HCT116 (cell line): ENCODE measurements around the gene MRGPRX3. TPM values are rescaled to one million over a fixed set of nuclear protein-coding genes. Genes with fewer than 3 reads are reported as not detected.

ENCODE experiments used
- ATAC-seq: fragments of 200-7000 bp; cut with Tn5 transposase; 2 replicates; pipeline ENCODE4 v1.9.1; 2020; ENCODE audit warnings: mild to moderate bottlenecking, moderate library complexity
- BruUV-seq: library from RNA; stranded (reverse); fragments of 400-500 nt; replicated peaks from 2 replicates; lab custom pipeline; 2021; lab: Mats Ljungman, UMichigan
- CTCF ChIA-PET: fragments of 300-600 bp; sonication (Branson Sonifier 250); formaldehyde crosslinking; loops from one replicate; lab custom pipeline; 2021; ENCODE audit warnings: antibody characterized with exemption; lab: Charles Lee
- POLR2A ChIA-PET: fragments of 300-600, 350-600 bp; sonication (Branson Sonifier 250); formaldehyde crosslinking; loops from one replicate; lab custom pipeline; 2021; ENCODE audit warnings: antibody characterized with exemption; lab: Charles Lee
- RAD21 ChIA-PET, 2 experiments: fragments of 300-600 bp; sonication (Branson Sonifier 250); formaldehyde crosslinking; loops; one replicate each; lab custom pipeline; 2023; ENCODE audit warnings: low total read pairs in 2 of 2; ENCODE audit not compliant: uncharacterized antibody in 2 of 2, unreplicated experiment in 2 of 2, low non-redundant PET in 1 of 2; lab: Charles Lee
- DNase-seq: peaks from one replicate; pipeline ENCODE4 v3.0.0-alpha.2; 2010; ENCODE audit warnings: low read depth, low spot score
- H2AFZ ChIP-seq: fragments of 200-600 bp; shearing (Covaris generic), sonication (generic); 2 replicates; pipeline ENCODE4 v1.6.1; 2017; ENCODE audit warnings: low read depth, mixed run types, mixed read lengths, antibody characterized with exemption, low read length; ENCODE audit not compliant: poor library complexity, severe bottlenecking
- H3K27ac ChIP-seq: 2 replicates; pipeline ENCODE4 v1.5.1; 2012; ENCODE audit warnings: low read depth, low read length
- H3K27me3 ChIP-seq: fragments of 200-600 bp; sonication (generic); 2 replicates; pipeline ENCODE4 v1.6.1; 2016; ENCODE audit warnings: mixed run types, low read length, mixed read lengths; ENCODE audit not compliant: insufficient read depth
- H3K36me3 ChIP-seq, 2 experiments: fragments of 200-500 bp in 1 of 2; fragments of 200-600 bp in 1 of 2; sonication (Bioruptor generic) in 1 of 2; sonication (generic) in 1 of 2; 2 replicates each; pipeline versions ENCODE4 v1.5.1 to v1.6.1; 2014 to 2016; ENCODE audit warnings: low read length in 2 of 2, inconsistent platforms in 1 of 2, mixed read lengths in 1 of 2, mixed run types in 1 of 2; ENCODE audit not compliant: insufficient read depth in 2 of 2, control insufficient read depth in 1 of 2
- H3K4me1 ChIP-seq, 2 experiments: fragments of 200-600 bp in 1 of 2; sonication (generic) in 1 of 2; 2 replicates each; pipeline versions ENCODE4 v1.5.1 to v1.6.1; 2012 to 2017; ENCODE audit warnings: low read length in 2 of 2, inconsistent platforms in 1 of 2, mild to moderate bottlenecking in 1 of 2, mixed read lengths in 1 of 2, mixed run types in 1 of 2, moderate library complexity in 1 of 2; ENCODE audit not compliant: insufficient read depth in 2 of 2, control insufficient read depth in 1 of 2
- H3K4me2 ChIP-seq: fragments of 200-600 bp; sonication (generic); 2 replicates; pipeline ENCODE4 v1.6.1; 2017; ENCODE audit warnings: mixed run types, low read length, mixed read lengths
- H3K4me3 ChIP-seq, 2 experiments: fragments of 200-600 bp in 1 of 2; sonication (generic) in 1 of 2; replicated peaks in 1 of 2; 2 replicates each; pipeline ENCODE4 v1.5.1; 2011 to 2016; ENCODE audit warnings: low read length in 2 of 2, control low read depth in 1 of 2, low read depth in 1 of 2, mild to moderate bottlenecking in 1 of 2, mixed read lengths in 1 of 2, mixed run types in 1 of 2
- H3K79me2 ChIP-seq: fragments of 200-600 bp; sonication (generic); 2 replicates; pipeline ENCODE4 v1.6.1; 2017; ENCODE audit warnings: mild to moderate bottlenecking, mixed run types, low read length, moderate library complexity, mixed read lengths; ENCODE audit not compliant: insufficient read depth
- H3K9ac ChIP-seq: fragments of 200-600 bp; sonication (generic); 2 replicates; pipeline ENCODE4 v1.6.1; 2016; ENCODE audit warnings: low read length, mixed read lengths
- H3K9me2 ChIP-seq: fragments of 200-600 bp; sonication (generic), shearing (Covaris generic); 2 replicates; pipeline ENCODE4 v1.6.1; 2017; ENCODE audit warnings: mixed run types, mild to moderate bottlenecking, moderate library complexity; ENCODE audit not compliant: insufficient read depth
- H3K9me3 ChIP-seq, 2 experiments: fragments of 200-500 bp in 1 of 2; fragments of 200-600 bp in 1 of 2; sonication (Bioruptor generic) in 1 of 2; sonication (generic) in 1 of 2; 2 replicates each; pipeline ENCODE4 v1.6.1; 2014 to 2017; ENCODE audit warnings: low read length in 2 of 2, mixed read lengths in 2 of 2, inconsistent platforms in 1 of 2, low read depth in 1 of 2, mild to moderate bottlenecking in 1 of 2, mixed run types in 1 of 2, moderate library complexity in 1 of 2; ENCODE audit not compliant: control insufficient read depth in 1 of 2, insufficient read depth in 1 of 2
- H4K20me1 ChIP-seq: fragments of 200-600 bp; sonication (generic), shearing (Covaris generic); 2 replicates; pipeline ENCODE4 v1.6.1; 2017; ENCODE audit warnings: mixed run types, mild to moderate bottlenecking, moderate library complexity; ENCODE audit not compliant: insufficient read depth
- CBX3 ChIP-seq: IDR thresholded peaks from 2 replicates; pipeline ENCODE4 v1.6.1; 2012; ENCODE audit warnings: low read depth
- CEBPB ChIP-seq: IDR thresholded peaks from 2 replicates; pipeline ENCODE4 v1.6.1; 2012; ENCODE audit warnings: low read depth
- EGR1 ChIP-seq: IDR thresholded peaks from 2 replicates; pipeline ENCODE4 v1.6.1; 2012; ENCODE audit warnings: low read depth
- ELF1 ChIP-seq: IDR thresholded peaks from 2 replicates; pipeline ENCODE4 v1.6.1; 2012; ENCODE audit warnings: low read depth, borderline replicate concordance
- EZH2phosphoT487 ChIP-seq: fragments of 200-600 bp; IDR thresholded peaks from 2 replicates; pipeline ENCODE4 v1.6.1; 2018; ENCODE audit warnings: antibody characterized with exemption, borderline replicate concordance
- JUND ChIP-seq: IDR thresholded peaks from 2 replicates; pipeline ENCODE4 v1.6.1; 2012
- POLR2A ChIP-seq: IDR thresholded peaks from 2 replicates; pipeline ENCODE4 v1.7.0; 2011; ENCODE audit warnings: borderline replicate concordance; ENCODE audit not compliant: insufficient read depth, insufficient read length; ENCODE audit errors: extremely low read depth
- POLR2AphosphoS5 ChIP-seq: IDR thresholded peaks from 2 replicates; pipeline ENCODE4 v1.6.1; 2011; ENCODE audit warnings: mild to moderate bottlenecking, low read depth, low read length, moderate library complexity
- RAD21 ChIP-seq: IDR thresholded peaks from 2 replicates; pipeline ENCODE4 v1.6.1; 2012; ENCODE audit warnings: low read depth, mild to moderate bottlenecking
- SIN3A ChIP-seq: IDR thresholded peaks from 2 replicates; pipeline ENCODE4 v1.6.1; 2012; ENCODE audit warnings: low read depth
- SP1 ChIP-seq: IDR thresholded peaks from 2 replicates; pipeline ENCODE4 v1.6.1; 2012; ENCODE audit warnings: low read depth
- SRF ChIP-seq: IDR thresholded peaks from 2 replicates; pipeline ENCODE4 v1.6.1; 2012; ENCODE audit warnings: low read depth
- TCF7L2 ChIP-seq: IDR thresholded peaks from 2 replicates; pipeline ENCODE4 v1.7.0; 2011; ENCODE audit warnings: borderline replicate concordance, inconsistent platforms; ENCODE audit not compliant: insufficient read depth, insufficient read length; ENCODE audit errors: extremely low read depth
- YY1 ChIP-seq: IDR thresholded peaks from 2 replicates; pipeline ENCODE4 v1.6.1; 2011; ENCODE audit warnings: low read length, low read depth, moderate library complexity, mild to moderate bottlenecking; ENCODE audit not compliant: insufficient replicate concordance; ENCODE audit errors: extremely low read depth
- ZNF274 ChIP-seq: fragments of 200-500 bp; sonication (Bioruptor generic); IDR thresholded peaks from 2 replicates; pipeline ENCODE4 v1.6.1; 2014; ENCODE audit warnings: mild to moderate bottlenecking, low read depth, low read length, inconsistent platforms
- intact Hi-C: fragments of 100-400 bp; cut with micrococcal nuclease; formaldehyde crosslinking; loops from 2 replicates; pipeline ENCODE4 v1.10.0; 2022
- total RNA-seq: library from RNA; stranded (reverse); gene quantifications from one replicate; pipeline ENCODE4 v1.2.1, GENCODE V29; 2021; ENCODE audit not compliant: unreplicated experiment
- TF ChIP-seq, protein P1 (sequence below): IDR thresholded peaks from 2 replicates; pipeline ENCODE4 v1.6.1; 2012; ENCODE audit warnings: low read depth
- TF ChIP-seq, protein P2 (sequence below), 3 experiments: fragments of 200-600 bp in 1 of 3; sonication (generic) in 1 of 3; IDR thresholded peaks in 2 of 3; conservative IDR thresholded peaks in 1 of 3; 2 replicates each; pipeline ENCODE4 v1.5.1; 2012 to 2017; ENCODE audit warnings: low read depth in 2 of 3, low read length in 2 of 3, antibody characterized with exemption in 1 of 3, borderline replicate concordance in 1 of 3, control low read depth in 1 of 3, mild to moderate bottlenecking in 1 of 3, mixed read lengths in 1 of 3, mixed run types in 1 of 3, moderate library complexity in 1 of 3; ENCODE audit not compliant: insufficient read depth in 1 of 3
- TF ChIP-seq, protein P3 (sequence below): IDR thresholded peaks from 2 replicates; pipeline ENCODE4 v1.6.1; 2012

The MRGPRX3 gene
- total RNA-seq, 1 experiment from 2014 or later: not detected

DNA sequence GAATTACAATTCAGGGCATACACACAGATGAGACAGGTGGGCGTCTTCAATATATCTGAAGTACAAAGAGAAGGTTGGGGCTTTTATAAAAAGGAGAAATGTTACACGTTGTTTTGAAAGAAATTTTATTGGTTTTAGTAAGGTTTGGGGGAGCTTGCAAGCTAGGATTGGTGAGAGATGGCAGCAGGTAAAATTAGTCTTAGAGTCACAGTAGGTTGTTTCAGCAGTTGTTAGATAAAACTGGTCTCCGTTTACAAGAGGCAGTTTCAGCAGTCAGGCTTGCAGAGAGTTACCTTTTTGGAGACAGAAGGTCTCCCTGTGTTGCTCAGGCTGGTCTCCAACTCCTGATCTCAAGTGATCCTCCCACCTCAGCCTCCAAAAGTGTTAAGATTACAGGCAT lies 24.1 kb upstream of the MRGPRX3 start:
- no TSS peak for BruUV-seq
- Histone ChIP-seq H3K27ac (no peak overlapping the region), H3K36me3 (peaks cover 1 to 7% of the 10 kb centered on the region in 2 experiments; a peak in 3 of 4 replicates), H3K4me1 (peaks cover 7 to 14% of the 10 kb centered on the region in 2 experiments), H3K4me3 (no peak overlapping the region), H4K20me1 (no peaks in the 10 kb centered on the region), H3K9me2 (no peaks in the 10 kb centered on the region), H3K9ac (no peak overlapping the region), H2AFZ (no peak overlapping the region), H3K4me2 (no peak overlapping the region), H3K79me2 (peaks cover 26% of the 10 kb centered on the region), H3K9me3 (no peaks in the 10 kb centered on the region), H3K27me3 (peaks cover 9% of the 10 kb centered on the region)
- ChIA-PET CTCF (no interaction called here), RAD21 (no interaction called here), POLR2A (no interaction called here)
- intact Hi-C loops: loop anchor here (5.0 kb wide), 1 partner anchor 116 kb away; no protein-coding TSS in a partner anchor
- no peak for DNase-seq
- ATAC-seq: no peak
- TF ChIP-seq SIN3A (no peak), JUND (no peak), YY1 (no peak), ZNF274 (no peak), POLR2AphosphoS5 (no peak), EGR1 (no peak), CBX3 (no peak), RAD21 (no peak), EZH2phosphoT487 (no peak), POLR2A (no peak), CEBPB (no peak), SRF (no peak), SP1 (no peak), ELF1 (no peak), TCF7L2 (no peak)
- TF ChIP-seq, protein P1, sequence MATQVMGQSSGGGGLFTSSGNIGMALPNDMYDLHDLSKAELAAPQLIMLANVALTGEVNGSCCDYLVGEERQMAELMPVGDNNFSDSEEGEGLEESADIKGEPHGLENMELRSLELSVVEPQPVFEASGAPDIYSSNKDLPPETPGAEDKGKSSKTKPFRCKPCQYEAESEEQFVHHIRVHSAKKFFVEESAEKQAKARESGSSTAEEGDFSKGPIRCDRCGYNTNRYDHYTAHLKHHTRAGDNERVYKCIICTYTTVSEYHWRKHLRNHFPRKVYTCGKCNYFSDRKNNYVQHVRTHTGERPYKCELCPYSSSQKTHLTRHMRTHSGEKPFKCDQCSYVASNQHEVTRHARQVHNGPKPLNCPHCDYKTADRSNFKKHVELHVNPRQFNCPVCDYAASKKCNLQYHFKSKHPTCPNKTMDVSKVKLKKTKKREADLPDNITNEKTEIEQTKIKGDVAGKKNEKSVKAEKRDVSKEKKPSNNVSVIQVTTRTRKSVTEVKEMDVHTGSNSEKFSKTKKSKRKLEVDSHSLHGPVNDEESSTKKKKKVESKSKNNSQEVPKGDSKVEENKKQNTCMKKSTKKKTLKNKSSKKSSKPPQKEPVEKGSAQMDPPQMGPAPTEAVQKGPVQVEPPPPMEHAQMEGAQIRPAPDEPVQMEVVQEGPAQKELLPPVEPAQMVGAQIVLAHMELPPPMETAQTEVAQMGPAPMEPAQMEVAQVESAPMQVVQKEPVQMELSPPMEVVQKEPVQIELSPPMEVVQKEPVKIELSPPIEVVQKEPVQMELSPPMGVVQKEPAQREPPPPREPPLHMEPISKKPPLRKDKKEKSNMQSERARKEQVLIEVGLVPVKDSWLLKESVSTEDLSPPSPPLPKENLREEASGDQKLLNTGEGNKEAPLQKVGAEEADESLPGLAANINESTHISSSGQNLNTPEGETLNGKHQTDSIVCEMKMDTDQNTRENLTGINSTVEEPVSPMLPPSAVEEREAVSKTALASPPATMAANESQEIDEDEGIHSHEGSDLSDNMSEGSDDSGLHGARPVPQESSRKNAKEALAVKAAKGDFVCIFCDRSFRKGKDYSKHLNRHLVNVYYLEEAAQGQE: no peak
- TF ChIP-seq, protein P2, sequence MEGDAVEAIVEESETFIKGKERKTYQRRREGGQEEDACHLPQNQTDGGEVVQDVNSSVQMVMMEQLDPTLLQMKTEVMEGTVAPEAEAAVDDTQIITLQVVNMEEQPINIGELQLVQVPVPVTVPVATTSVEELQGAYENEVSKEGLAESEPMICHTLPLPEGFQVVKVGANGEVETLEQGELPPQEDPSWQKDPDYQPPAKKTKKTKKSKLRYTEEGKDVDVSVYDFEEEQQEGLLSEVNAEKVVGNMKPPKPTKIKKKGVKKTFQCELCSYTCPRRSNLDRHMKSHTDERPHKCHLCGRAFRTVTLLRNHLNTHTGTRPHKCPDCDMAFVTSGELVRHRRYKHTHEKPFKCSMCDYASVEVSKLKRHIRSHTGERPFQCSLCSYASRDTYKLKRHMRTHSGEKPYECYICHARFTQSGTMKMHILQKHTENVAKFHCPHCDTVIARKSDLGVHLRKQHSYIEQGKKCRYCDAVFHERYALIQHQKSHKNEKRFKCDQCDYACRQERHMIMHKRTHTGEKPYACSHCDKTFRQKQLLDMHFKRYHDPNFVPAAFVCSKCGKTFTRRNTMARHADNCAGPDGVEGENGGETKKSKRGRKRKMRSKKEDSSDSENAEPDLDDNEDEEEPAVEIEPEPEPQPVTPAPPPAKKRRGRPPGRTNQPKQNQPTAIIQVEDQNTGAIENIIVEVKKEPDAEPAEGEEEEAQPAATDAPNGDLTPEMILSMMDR (IDR thresholded peaks at IDR 0.05 in 2 of 3, conservative IDR thresholded peaks at IDR 0.05 in 1 of 3; ENCODE audit: borderline replicate concordance in 1 of 3, insufficient read depth in 1 of 3, low read depth in 2 of 3, low read length in 2 of 3): no peak
- TF ChIP-seq, protein P3, sequence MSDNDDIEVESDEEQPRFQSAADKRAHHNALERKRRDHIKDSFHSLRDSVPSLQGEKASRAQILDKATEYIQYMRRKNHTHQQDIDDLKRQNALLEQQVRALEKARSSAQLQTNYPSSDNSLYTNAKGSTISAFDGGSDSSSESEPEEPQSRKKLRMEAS: no peak
